COLO668 (cell line): ENCODE measurements around the gene EIF3J.
"Not testable (repeated sequence)": the region's sequence is repeated elsewhere in the genome, so short reads cannot be mapped to it uniquely, and the experiment has no call there.

Source experiments
- DNase-seq: peaks from one replicate; lab custom pipeline; 2025; ENCODE audit not compliant: unreplicated experiment; lab: John Stamatoyannopoulos, UW

EIF3J gene, protein sequence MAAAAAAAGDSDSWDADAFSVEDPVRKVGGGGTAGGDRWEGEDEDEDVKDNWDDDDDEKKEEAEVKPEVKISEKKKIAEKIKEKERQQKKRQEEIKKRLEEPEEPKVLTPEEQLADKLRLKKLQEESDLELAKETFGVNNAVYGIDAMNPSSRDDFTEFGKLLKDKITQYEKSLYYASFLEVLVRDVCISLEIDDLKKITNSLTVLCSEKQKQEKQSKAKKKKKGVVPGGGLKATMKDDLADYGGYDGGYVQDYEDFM

DNA sequence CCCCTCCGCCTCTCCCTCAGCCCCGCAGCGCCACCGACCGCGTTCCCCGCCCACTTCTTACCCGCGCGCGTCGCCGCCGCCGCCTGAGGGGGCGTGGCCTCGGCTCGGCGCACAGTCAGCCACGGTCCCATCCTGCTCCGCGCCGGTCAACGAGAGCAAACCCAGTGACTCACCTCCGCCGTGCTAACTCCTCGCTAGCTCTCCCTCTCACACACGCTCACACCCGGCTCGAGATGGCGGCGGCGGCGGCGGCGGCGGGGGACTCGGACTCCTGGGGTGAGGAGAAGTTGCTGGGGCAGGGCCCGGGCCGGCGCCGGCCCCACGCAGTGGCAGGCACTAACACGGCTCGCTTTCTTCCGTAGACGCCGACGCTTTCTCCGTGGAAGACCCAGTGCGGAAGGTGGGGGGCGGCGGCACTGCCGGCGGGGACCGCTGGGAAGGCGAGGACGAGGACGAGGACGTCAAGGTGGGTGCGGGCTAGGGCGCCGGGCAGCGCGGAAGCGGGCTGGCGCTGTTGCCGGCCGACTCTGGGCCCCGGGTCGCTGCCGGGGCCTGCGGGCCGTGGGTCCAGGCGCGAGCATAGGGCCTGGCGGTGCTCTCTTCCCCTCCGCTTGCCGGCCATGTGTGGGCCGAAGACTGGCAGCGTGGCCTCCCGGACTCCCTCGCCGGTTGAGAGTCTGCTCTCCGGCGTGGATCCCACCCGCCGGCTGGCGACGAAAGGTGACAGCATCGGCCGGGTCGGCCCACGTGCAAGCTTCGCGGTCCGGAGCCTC lies at the start of gene EIF3J:
TSS of gene EIF3J (plus strand) at position 186 of the 773 bp plus-strand sequence. CDS start at position 234, 48 bp downstream.
- DNase-seq = peak; percentile 96

DNA sequence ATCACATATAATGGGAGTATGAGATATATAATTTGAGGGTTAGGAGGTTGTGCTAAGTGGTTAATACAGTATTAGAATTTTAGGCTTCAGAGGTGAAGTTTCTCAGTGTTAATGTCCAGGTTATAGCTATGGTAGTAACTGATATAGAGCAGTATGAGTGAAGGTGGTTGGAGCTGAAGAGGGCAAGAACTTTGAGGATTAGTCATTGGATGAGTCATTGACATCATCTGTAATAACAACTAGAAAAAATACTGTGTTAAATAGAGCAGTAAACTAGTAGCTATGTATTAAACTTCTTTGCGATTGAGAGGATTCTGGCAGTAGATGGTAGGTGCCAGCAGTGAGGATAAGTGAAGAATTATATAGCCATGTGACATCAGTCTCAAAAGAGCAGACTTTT lies 47.5 kb upstream of the EIF3J start:
- no peak for DNase-seq

DNA sequence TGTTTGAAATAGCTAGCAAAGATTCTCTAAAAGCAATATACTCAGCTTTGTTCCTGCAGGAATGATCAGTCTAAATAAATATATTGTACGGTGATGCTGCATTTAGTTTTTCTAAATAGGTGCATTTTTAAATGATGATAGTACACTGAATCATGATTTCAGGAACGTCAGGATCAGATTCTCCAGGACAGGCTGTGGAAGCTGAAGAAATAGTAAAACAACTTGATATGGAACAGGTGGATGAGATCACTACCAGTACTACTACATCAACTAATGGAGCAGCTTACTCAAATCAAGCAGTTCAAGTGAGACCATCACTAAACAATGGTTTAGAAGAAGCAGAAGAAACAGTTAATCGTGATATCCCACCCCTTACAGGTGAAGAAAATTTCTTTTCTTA lies 46.3 kb upstream of the EIF3J start:
- no peak for DNase-seq

DNA sequence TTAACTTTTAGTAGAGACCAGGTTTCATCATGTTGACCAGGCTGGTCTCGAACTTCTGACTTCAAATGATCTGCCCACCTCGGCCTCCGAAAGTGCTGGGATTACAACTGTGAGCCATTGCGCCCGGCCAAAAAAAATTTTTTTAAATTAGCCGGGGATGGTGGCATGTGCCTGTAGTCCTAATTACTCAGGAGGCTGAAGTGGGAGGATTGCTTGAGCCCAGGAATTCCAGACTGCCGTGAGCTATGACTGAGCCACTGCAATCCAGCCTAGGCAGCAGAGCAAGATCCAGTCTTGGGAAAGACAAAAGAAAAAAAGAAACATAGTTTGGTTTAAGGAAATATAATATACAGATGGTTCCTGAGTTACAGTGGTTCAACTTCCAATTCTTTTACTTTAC lies 44.9 kb upstream of the EIF3J start:
- no peak for DNase-seq

DNA sequence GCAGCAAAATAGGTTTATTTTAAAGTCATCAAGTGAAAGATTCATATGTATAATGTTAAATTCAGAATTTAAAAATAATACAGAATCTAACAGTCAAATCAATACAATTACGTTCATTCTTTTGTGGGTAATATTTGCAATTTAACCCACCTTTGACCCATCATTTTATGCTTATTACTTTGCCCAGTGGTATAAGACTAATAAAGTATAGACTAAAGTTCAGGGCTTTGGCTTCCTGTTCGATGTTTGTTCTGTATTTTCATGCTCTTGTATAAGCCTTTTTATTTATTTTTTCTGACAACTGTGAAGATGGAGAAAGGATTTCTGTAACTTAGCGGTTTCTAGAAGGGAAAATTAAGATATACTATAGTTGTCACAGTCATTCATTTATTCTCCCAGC lies 44.3 kb upstream of the EIF3J start:
- no peak for DNase-seq

DNA sequence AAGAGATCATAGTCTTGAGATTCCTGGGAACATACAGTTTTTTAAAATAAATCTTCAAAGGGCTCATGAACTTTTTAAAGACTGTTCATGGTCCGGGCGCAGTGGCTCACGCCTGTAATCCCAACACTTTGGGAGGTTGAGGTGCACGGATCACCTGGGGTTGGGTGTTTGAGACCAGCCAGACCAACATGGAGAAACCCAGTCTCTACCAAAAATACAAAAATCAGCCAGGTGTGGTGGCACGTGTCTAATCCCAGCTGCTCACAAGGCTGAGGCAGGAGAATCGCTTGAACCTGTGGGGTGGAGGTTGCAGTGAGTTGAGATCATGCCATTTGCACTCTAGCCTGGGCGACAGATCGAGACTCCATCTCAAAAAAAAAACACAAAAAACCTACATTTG lies 41.4 kb upstream of the EIF3J start:
- DNase-seq = no peak

DNA sequence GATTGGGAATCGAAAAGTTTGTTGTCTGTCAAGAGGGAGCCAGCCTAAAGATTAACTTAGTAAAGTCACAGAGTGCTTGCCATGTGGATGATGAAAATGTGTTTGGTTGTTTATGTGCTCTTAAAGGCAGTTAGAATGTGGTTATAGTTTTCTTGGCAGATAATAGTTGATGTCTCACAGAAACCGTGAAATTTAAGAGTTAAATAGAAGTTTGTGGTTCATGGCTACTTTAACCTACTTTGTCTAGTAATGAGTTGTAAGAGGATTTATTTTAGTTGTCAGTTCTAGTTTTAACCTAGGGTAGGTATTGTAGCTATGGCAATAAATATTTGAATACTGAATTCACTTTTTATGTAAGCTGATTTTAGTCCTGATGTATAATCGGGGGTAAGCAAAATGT lies 36.4 kb upstream of the EIF3J start:
- DNase-seq = no peak

DNA sequence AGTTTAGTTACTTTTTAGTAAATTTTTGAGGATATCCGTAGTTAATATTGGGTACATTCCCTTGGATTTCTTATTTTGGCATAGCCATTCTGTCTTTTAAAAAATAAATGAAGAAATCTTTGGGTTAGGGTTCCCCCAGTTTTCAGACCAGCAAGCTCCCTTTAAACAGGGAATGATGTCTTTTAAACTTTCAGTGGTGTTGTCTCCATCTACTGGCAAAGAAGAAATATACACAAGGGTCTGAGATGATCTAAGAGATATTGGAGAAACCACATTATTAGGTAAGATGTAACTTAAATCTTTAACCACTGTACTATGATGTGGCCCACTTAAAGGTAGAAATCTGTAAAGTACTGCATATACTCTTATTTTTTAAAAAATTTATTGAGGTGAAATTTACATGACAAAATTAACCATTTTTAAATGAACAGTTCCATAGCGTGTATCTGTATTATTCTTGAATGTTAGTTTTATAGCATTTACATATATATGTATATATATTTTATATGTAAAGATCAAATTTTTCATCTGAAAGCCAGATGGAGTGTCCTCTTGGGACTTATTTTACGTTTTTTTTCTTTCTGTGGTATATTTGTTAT lies 35.1 kb upstream of the EIF3J start:
- no peak for DNase-seq

DNA sequence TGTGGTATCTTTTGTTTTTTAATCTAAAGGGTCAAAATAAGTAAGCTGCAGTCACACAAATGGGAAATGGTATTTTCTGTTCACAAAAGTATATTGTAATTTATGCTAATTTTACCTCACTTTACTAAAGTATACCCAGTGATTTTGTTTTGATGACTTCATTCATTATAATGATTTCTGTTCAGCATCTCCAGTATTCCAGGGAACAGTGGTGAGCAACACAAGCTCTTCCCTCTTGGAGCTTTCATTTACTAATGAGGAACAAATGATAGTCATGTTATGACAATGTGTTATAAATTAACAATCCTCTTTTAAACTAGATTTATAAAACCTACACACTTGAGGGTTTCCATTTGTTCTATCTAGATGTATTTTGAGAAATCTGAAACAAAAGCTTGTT lies 20.5 kb upstream of the EIF3J start:
- DNase-seq = no peak

DNA sequence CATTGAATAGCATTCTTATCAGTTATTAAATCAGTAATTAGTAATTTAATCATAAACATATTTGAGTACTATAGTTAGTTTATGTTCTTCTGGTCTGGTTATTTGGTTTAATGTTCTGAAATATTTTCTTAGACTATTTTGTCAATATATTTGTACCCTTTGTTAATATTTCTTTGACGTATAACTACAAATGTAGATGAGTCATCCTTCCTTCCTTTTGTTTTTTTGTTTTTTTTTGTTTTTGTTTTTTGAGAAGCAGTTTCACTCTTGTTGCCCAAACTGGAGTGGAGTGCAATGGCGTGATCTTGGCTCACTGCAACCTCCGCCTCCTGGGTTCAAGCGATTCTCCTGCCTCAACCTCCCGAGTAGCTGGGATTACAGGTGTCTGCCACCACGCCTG lies 17.4 kb upstream of the EIF3J start:
- DNase-seq = no peak

DNA sequence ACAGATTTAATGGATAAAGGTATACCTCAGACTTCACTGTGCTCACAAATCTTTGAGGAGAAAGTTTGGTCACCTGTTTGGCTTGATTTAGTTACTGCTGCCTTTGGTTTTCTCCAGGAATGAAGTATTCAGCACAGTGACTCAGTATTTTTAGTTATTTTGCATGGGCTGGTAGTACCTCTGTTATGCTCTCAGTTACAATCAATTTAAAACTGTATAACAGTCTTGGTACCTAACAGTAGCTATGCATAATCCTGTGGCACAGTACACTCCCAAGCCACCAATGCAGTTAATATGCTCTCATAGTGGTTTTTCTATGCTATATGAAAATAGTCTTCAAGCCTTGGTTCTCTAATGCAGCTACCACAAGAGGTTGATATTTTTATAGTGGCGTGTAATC lies 11.9 kb upstream of the EIF3J start:
- DNase-seq = no peak

DNA sequence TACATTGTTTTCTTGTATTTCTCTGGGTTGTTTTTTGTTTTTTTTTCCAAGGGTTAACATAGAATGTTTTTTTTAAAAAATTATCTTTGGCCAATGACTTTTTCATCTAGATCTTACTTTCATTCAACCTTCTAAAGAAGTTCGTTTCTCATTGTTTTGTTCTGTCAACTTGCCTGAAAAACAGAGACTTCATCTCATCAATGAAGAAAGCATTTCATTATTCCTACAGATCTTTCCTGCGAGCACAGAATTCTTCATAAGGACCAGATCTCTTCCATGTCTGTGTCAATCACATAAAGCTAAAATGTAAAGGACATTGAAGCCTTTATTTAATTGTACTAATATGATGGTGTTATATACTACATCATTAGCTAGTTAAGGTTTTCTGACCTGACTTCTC lies 9.7 kb upstream of the EIF3J start:
- DNase-seq = no peak

DNA sequence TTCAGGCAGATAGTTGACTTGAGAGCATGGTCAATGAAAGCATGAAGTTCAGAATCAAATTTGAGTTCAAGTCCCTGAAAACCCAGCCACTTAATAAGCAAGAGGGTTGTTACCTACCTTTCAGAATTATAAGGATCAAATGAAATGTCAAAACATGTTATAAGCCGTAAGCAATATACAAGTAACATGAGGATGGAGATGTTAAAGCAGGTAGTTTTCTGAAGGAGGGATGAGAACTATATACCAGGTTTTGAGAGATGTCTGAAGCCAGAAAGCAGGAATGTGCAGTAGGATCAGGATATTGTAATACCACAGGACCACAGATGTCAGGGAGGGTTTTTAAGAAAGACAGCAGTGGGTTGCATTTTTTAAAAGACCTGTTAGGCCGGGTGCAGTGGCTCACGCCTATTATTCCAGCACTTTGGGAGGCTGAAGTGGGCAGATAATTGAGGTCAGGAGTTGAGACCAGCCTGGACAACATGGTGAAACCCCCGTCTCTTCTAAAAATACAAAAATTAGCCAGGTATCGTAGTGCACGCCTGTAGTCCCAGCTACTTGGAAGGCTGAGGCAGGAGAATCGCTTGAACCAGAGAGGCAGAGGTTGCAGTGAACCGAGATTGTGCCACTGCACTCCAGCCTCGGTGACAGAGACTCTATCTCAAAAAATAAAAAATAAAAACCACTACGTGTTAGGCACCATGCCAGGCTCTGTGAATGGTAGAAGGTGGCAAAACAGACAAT lies 6.9 kb upstream of the EIF3J start:
- DNase-seq = no peak

DNA sequence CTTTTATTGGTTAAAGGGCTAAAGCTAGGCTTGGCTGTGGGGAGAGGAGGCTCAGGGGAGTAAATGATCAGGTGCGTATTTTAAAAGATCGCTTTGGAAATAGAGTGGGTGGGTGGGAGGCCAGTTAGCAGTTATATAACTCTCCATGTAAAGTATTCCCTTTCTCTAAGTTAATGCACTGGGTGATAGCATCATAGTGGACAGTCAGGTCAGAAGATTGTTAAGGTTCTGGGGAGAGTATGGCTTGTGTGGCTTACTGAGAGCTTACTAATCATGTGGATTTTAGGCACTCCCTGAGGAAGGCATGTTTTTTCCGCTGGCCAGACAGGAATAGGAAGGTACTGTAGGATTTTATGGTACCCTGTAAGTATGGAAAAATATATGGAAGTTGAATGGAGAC lies 6.3 kb upstream of the EIF3J start:
- DNase-seq = no peak

DNA sequence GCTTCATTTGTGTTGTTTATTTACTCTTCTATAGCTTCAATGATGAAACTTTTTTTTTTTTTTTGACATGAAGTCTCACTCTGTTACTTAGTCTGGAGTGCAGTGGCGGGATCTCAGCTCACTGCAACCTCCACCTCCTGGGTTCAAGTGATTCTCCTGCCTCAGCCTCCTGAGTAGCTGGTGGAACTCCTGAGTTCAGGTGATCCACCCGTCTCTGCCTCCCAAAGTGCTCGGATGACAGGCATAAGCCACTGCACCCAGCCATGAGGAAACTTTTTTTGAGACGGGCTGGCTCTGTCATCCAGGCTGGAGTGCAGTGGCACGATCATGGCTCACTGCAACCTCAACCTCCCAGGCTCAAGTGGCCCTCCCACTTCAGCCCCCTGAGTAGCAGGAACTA lies 4.7 kb upstream of the EIF3J start:
- not testable (repeated sequence) for DNase-seq

DNA sequence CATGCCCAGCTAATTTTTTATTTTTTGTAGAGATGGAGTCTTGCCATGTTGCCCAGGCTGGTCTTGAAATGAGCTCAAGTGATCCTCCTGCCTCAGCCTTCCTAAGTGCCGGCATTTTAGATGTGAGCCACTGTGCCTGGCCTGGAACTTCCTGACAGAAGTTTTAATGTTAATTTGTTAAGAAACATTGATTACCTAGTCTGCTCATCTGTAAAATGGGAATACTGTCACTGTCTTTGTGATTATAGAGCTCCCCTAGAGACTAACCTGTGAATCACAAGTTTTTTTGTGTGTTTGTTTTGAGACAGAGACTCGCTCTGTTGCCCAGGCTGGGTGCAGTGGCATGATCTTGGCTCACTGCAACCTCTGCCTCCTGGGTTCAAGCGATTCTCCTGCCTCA lies 4.3 kb upstream of the EIF3J start:
- DNase-seq = no peak

DNA sequence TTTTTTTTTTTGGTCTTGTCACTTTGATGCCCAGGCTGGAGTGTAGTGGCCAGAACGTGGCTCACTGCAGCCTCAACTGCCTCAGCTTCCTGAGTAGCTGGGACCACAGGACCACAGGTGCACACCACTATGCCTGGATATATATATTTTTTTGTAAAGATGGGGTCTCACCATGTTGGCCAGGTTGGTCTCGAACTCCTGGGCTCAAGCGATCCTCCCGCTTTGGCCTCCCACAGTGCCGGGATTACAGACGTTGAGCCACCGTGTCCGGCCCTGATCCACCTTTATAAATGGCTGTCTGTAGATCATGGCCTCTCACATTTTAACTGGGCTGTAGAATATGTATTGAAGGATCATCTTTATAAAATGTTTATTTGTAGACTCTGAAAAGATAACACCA lies 1.9 kb upstream of the EIF3J start:
- DNase-seq = no peak

DNA sequence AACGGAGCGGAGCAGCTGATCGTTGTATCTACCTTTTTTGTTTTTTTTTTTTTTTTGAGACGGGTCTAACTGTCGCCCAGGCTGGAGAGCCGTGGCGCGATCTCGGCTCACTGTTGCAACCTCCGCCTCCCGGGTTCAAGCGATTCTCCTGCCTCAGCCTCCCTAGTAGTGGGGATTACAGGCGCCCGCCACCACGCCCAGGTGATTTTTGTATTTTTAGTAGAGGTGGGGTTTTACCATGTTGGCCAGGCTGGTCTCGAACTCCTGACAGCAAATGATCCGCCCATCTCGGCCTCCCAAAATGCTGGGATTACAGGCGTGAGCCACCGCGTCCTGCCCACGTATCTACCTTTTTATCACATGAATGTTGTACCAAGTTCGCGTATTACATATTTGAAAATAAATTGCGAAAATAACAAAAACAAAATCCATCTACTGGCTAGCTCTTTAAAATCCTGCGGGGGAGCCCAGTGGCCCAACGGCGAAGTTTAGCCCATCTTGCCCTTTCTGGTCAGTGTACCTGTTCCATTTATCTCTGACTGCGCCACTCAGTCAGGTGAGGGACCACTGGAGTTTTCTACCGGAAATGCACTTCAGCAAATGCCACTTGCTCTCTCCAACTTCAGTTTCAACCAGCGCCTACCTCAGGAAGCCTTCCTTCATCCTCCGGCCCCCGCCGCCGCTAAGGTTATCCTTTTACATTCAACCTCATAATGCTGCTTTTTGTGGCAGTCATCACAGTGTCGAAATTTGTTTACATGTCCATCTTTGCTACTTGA lies 1.2 kb upstream of the EIF3J start:
- DNase-seq = peak; percentile 27

DNA sequence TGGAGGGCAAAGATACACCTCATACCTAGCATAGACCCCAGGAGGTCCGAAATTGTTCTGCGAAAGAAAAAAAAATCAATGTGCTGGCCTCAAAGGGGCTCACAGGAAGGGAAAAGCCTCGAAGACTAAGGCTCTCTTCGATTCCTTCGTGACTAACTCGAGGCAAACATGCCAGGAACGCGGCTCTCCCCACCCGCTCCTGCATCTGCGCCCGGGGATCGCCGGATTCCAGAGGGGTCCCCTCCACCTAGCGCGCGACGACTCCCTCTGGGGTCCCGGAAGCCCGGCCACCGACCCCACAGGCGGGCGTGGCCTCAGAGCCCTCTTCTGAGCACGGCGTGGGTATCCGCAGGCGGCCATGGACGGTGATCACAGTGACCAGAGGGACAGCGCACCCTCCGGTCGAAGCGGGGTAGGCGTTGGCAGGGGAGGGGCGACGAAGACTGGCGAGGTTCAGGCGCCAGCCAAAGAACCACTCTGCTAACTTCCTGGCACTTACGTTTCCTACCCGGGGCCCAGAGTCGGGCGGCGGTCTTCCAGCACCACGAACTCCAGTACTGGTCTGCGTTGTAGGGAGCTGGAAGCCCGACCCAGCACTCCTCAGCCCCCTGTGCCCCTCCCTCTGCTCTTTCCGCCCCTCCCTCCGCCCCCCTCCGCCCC lies 515 bp upstream of the EIF3J start:
- peak; percentile 89 for DNase-seq

DNA sequence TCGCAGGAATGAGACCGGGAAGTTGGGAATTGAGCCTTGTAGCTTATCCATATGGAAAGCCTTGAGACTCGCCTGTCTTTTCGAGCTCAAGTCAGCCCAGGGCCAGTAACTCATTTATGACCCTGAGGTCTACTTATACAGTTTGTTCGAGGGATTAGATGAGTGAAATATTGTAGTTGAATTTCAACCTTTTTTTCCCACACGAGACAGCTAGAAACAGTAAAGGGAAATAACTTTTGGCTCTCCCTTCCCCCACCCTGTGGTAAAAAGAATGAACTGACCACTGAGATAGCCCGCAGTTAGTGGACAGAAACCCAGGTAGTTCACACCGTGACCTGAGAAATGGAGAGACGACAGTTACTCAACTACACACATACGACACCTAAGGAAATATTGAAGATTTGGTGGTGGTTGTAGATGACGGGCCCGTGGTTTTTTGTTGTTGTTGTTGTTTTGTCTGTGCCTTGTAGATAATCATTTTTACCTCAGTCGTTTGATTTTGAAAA lies 841 bp downstream of the EIF3J start:
- DNase-seq = no peak
